IPS-18a (cell line): ENCODE results near the gene MUC5AC.
"Not testable (repeated sequence)": the region's sequence is repeated elsewhere in the genome, so short reads cannot be mapped to it uniquely, and the experiment has no call there.

Experiments used
- H3K27ac ChIP-seq: one replicate; pipeline ENCODE4 v1.5.1; 2013; ENCODE audit warnings: low read length
- H3K27me3 ChIP-seq: one replicate; pipeline ENCODE4 v1.6.1; 2013; ENCODE audit warnings: mild to moderate bottlenecking, low read length; ENCODE audit not compliant: control insufficient read depth, insufficient read depth
- H3K36me3 ChIP-seq: one replicate; pipeline ENCODE4 v1.6.1; 2013; ENCODE audit warnings: low read depth, low read length; ENCODE audit not compliant: control insufficient read depth
- H3K4me1 ChIP-seq: one replicate; pipeline ENCODE4 v1.6.1; 2013; ENCODE audit warnings: low read depth, low read length; ENCODE audit not compliant: control insufficient read depth
- H3K4me3 ChIP-seq: one replicate; pipeline ENCODE4 v1.5.1; 2013; ENCODE audit warnings: low read length
- H3K9ac ChIP-seq: one replicate; pipeline ENCODE4 v1.6.1; 2013; ENCODE audit warnings: mild to moderate bottlenecking, low read length, moderate library complexity
- H3K9me3 ChIP-seq: one replicate; pipeline ENCODE4 v1.6.1; 2013; ENCODE audit warnings: low read depth, low read length; ENCODE audit not compliant: control insufficient read depth

The MUC5AC gene

DNA sequence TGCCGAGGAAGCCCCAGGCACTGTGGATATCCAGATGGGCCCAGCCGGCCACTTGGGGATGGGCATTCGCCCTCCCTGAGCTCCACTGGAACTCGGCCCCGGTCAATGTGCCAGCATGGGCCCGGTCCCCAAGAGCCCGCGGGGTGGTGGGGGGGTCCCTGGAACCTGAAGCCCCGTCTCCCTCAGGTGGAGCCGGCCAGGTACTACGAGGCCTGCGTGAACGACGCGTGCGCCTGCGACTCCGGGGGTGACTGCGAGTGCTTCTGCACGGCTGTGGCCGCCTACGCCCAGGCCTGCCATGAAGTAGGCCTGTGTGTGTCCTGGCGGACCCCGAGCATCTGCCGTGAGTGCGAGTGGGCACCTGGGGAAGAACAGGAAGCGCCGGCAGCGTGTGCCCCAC is 21.2 kb downstream of the MUC5AC start:
- Histone ChIP-seq H3K4me3 (no peak overlapping the region), H3K27me3 (no peaks in the 10 kb centered on the region), H3K27ac (no peak overlapping the region), H3K36me3 (no peaks in the 10 kb centered on the region), H3K4me1 (no peaks in the 10 kb centered on the region), H3K9me3 (no peaks in the 10 kb centered on the region), H3K9ac (no peak overlapping the region)

DNA sequence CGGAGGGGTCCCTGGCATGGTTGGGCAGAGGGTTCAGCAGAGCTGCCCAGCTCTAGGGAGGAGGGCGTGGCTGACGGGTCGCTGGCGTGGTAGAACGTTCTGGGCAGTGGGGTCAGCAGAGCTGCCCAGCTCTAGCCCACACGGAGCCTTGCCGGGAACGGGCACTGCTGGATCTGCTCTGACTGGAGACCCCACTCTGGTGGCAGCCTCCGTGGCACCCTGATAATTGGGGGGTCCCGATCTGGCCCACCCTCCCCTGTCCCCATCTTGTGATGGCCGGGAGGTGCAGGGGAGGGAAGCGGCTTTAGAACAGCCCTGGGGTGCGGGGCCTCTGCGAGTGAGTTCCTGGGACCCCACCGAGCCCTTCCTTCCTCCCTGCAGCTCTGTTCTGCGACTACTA is 21.9 kb downstream of the MUC5AC start:
- Histone ChIP-seq H3K4me1 (no peaks in the 10 kb centered on the region), H3K9me3 (no peaks in the 10 kb centered on the region), H3K27me3 (no peaks in the 10 kb centered on the region), H3K4me3 (no peak overlapping the region), H3K27ac (no peak overlapping the region), H3K9ac (no peak overlapping the region), H3K36me3 (no peaks in the 10 kb centered on the region)

DNA sequence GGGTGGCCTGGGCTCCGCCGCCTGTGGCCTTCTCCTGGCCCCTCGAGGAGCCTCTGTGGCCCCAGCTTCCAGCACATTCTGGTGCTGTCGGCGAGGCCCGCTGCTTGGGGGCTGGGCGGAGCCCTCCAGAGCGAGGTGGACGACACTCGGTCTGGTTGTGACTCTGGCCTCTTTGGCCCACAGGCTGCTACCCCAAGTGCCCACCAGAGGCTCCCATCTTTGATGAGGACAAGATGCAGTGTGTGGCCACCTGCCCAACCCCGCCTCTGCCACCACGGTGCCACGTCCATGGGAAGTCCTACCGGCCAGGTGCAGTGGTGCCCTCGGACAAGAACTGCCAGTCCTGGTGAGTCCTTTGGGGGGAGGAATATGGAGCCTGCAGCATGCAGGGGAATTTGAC is 22.4 kb downstream of the MUC5AC start:
- Histone ChIP-seq H3K36me3 (no peaks in the 10 kb centered on the region), H3K4me1 (no peaks in the 10 kb centered on the region)

DNA sequence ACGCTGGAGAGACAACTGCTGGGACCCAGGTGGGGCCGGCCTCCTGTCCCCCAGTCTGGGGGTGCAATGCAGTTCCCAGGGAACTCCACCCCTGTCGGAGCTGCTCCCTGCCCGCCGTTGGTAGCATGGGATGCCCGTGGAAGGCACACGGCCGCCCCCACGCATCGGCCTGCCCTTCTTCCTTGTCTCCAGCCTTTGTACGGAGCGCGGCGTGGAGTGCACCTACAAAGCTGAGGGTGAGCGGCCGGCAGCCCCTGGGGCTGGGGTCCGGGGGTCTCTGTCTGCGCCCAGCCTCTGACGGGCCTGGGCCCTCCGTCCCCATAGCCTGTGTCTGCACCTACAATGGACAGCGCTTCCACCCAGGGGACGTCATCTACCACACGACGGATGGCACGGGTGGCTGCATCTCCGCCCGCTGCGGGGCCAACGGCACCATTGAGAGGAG is 23.2 kb downstream of the MUC5AC start:
- no peak overlapping the region for H3K4me3 ChIP-seq
- no peaks in the 10 kb centered on the region for H3K4me1 ChIP-seq
- no peak overlapping the region for H3K9ac ChIP-seq
- H3K27me3 ChIP-seq, result no peaks in the 10 kb centered on the region
- no peaks in the 10 kb centered on the region for H3K9me3 ChIP-seq
- H3K36me3 ChIP-seq, result no peaks in the 10 kb centered on the region
- H3K27ac ChIP-seq, result no peak overlapping the region

More for the DNA sequence above, 22.4 kb downstream of the MUC5AC start:
- no peak overlapping the region for H3K27ac ChIP-seq
- H3K27me3 ChIP-seq, result no peaks in the 10 kb centered on the region
- no peaks in the 10 kb centered on the region for H3K9me3 ChIP-seq
- H3K9ac ChIP-seq, result no peak overlapping the region
- no peak overlapping the region for H3K4me3 ChIP-seq

DNA sequence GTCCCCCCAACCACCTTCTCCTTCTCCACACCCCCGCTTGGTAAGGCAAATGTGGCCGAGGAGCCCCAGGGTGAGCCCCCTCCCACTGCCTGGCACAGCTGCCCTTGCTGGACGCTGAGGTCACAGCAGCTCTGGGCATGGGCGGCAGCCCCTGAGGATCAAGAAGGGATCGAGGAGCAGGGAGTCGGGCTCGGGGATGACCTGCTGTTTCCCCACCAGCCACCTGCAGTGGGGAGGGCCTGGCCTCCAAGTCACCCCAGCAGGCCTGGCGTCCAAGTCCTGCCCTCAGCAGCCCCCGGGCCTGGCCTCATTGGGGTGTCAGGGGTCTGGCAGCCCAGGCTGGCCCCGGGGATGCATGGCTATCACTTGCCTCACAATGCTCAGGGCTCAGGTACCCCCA is 23.7 kb downstream of the MUC5AC start:
- Histone ChIP-seq H3K4me3 (no peak overlapping the region), H3K4me1 (no peaks in the 10 kb centered on the region), H3K27ac (no peak overlapping the region), H3K27me3 (no peaks in the 10 kb centered on the region), H3K36me3 (no peaks in the 10 kb centered on the region), H3K9ac (no peak overlapping the region), H3K9me3 (no peaks in the 10 kb centered on the region)

DNA sequence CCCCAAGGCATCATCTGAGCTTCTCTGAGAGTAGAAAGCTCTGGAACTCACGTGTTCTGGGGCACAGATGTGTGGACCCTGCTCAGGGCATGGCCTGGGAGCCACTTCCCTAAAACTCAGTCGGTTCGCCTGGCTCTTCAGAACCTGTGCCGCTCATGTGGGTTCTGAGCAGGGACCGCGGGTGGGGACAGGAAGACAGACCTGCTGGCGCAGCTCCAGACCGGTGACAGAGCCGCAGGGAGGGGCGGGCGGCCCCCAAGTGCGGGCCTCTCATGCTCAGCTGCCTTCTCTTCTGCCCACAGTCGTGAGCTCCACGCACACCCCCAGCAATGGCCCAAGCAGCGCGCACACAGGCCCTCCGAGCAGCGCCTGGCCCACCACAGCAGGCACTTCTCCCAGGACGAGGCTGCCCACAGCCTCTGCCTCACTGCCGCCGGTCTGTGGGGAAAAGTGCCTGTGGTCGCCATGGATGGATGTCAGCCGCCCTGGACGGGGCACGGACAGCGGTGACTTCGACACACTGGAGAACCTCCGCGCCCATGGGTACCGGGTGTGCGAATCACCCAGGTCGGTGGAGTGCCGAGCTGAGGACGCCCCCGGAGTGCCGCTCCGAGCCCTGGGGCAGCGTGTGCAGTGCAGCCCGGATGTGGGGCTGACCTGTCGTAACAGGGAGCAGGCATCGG is 24.2 kb downstream of the MUC5AC start:
- no peak overlapping the region for H3K4me3 ChIP-seq
- no peaks in the 10 kb centered on the region for H3K4me1 ChIP-seq
- H3K9me3 ChIP-seq, result no peaks in the 10 kb centered on the region
- H3K9ac ChIP-seq, result no peak overlapping the region
- H3K36me3 ChIP-seq, result no peaks in the 10 kb centered on the region
- H3K27ac ChIP-seq, result no peak overlapping the region
- H3K27me3 ChIP-seq, result no peaks in the 10 kb centered on the region

DNA sequence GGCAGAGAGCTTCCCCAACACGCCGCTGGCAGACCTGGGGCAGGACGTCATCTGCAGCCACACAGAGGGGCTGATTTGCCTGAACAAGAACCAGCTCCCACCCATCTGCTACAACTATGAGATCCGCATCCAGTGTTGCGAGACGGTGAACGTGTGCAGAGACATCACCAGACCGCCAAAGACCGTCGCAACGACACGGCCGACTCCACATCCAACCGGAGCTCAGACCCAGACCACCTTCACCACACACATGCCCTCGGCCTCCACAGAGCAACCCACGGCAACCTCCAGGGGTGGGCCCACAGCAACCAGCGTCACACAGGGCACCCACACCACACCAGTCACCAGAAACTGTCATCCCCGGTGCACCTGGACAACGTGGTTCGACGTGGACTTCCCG is 26.4 kb downstream of the MUC5AC start:
- H3K9ac ChIP-seq, H3K4me1 ChIP-seq, H3K4me3 ChIP-seq, H3K9me3 ChIP-seq, H3K27ac ChIP-seq, H3K36me3 ChIP-seq, H3K27me3 ChIP-seq: not testable (repeated sequence)

DNA sequence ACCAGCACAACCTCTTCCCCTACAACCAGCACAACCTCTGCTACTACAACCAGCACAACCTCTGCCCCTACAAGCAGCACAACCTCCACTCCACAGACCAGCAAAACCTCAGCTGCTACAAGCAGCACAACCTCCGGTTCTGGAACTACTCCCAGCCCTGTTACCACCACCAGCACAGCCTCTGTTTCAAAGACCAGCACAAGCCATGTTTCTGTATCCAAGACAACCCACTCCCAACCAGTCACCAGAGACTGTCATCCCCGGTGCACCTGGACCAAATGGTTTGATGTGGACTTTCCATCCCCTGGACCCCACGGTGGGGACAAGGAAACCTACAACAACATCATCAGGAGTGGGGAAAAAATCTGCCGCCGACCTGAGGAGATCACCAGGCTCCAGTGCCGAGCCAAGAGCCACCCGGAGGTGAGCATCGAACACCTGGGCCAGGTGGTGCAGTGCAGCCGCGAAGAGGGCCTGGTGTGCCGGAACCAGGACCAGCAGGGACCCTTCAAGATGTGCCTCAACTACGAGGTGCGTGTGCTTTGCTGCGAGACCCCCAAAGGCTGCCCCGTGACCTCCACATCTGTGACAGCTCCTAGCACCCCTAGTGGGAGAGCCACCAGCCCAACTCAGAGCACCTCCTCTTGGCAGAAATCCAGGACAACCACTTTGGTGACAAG is 30.8 kb downstream of the MUC5AC start:
- not testable (repeated sequence) for H3K36me3 ChIP-seq, H3K4me3 ChIP-seq, H3K9me3 ChIP-seq, H3K27ac ChIP-seq, H3K4me1 ChIP-seq, H3K9ac ChIP-seq, H3K27me3 ChIP-seq

DNA sequence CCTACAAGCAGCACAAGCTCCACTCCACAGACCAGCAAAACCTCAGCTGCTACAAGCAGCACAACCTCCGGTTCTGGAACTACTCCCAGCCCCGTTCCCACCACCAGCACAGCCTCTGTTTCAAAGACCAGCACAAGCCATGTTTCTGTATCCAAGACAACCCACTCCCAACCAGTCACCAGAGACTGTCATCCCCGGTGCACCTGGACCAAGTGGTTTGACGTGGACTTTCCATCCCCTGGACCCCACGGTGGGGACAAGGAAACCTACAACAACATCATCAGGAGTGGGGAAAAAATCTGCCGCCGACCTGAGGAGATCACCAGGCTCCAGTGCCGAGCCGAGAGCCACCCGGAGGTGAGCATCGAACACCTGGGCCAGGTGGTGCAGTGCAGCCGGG is 32.1 kb downstream of the MUC5AC start:
- not testable (repeated sequence) for H3K27me3 ChIP-seq, H3K4me1 ChIP-seq, H3K9ac ChIP-seq, H3K4me3 ChIP-seq, H3K27ac ChIP-seq, H3K9me3 ChIP-seq, H3K36me3 ChIP-seq

DNA sequence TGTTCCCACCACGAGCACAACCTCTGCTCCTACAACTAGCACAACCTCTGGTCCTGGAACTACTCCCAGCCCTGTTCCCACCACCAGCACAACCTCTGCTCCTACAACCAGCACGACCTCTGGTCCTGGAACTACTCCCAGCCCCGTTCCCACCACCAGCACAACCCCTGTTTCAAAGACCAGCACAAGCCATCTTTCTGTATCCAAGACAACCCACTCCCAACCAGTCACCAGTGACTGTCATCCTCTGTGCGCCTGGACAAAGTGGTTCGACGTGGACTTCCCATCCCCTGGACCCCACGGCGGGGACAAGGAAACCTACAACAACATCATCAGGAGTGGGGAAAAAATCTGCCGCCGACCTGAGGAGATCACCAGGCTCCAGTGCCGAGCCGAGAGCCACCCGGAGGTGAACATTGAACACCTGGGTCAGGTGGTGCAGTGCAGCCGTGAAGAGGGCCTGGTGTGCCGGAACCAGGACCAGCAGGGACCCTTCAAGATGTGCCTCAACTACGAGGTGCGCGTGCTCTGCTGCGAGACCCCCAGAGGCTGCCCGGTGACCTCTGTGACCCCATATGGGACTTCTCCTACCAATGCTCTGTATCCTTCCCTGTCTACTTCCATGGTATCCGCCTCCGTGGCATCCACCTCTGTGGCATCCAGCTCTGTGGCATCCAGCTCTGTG is 34.2 kb downstream of the MUC5AC start:
- not testable (repeated sequence) for H3K9ac ChIP-seq, H3K9me3 ChIP-seq

DNA sequence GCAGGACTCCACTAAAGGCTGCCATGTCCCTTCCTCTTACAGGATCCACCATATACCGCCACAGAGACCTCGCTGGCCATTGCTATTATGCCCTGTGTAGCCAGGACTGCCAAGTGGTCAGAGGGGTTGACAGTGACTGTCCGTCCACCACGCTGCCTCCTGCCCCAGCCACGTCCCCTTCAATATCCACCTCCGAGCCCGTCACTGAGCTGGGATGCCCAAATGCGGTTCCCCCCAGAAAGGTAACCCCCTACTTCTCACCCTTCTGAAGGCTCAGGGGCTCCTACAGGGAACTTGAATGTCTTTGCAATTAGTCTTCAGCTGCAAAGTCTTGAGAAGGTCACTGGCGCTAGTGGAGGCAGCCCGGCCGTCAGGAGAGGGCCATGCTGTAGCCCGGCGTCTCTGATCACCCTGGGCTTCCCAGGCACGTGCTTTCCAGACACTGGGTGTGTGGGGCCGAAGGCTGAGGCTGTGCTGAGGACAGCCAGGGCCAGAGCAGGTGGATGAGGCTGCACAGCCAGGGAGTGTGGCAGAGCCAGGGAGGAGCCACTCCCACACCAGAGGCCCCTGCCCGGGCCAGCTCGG is 35.1 kb downstream of the MUC5AC start:
- Histone ChIP-seq H3K4me1 (no peaks in the 10 kb centered on the region), H3K9ac (no peak overlapping the region), H3K27ac (no peak overlapping the region), H3K36me3 (no peaks in the 10 kb centered on the region), H3K9me3 (no peaks in the 10 kb centered on the region), H3K4me3 (no peak overlapping the region), H3K27me3 (no peaks in the 10 kb centered on the region)

More for the DNA sequence above, 34.2 kb downstream of the MUC5AC start:
- not testable (repeated sequence) for H3K4me3 ChIP-seq, H3K4me1 ChIP-seq, H3K27ac ChIP-seq, H3K36me3 ChIP-seq, H3K27me3 ChIP-seq
